RWPE2 (cell line): ENCODE results near the gene TUBGCP4.

Experiments used
- ATAC-seq: fragments of 200-7000 bp; cut with Tn5 transposase; 3 replicates; pipeline ENCODE4 v1.9.1; 2021; ENCODE audit warnings: low read depth
- DNase-seq: peaks from one replicate; pipeline ENCODE4 v3.0.0-alpha.2; 2020; ENCODE audit warnings: low spot score
- H3K27ac ChIP-seq: fragments of 450-650 bp; 2 replicates; pipeline ENCODE4 v1.5.1; 2017; ENCODE audit warnings: mild to moderate bottlenecking; ENCODE audit not compliant: poor library complexity, severe bottlenecking
- H3K27me3 ChIP-seq: fragments of 250-450 bp; sonication (Bioruptor Pico); 2 replicates; pipeline ENCODE4 v1.5.1; 2021; ENCODE audit warnings: mild to moderate bottlenecking, moderate library complexity; ENCODE audit not compliant: insufficient read depth, poor library complexity, severe bottlenecking
- H3K36me3 ChIP-seq: fragments of 250-450 bp; sonication (Bioruptor Pico); 2 replicates; pipeline ENCODE4 v1.5.1; 2020; ENCODE audit warnings: low read depth, mild to moderate bottlenecking, moderate library complexity
- H3K4me1 ChIP-seq: fragments of 250-450 bp; sonication (Bioruptor Pico); 2 replicates; pipeline ENCODE4 v1.5.1; 2021; ENCODE audit warnings: mild to moderate bottlenecking, moderate library complexity; ENCODE audit not compliant: insufficient read depth, poor library complexity, severe bottlenecking
- H3K4me3 ChIP-seq: fragments of 250-450 bp; sonication (Bioruptor Pico); 2 replicates; pipeline ENCODE4 v1.5.1; 2021; ENCODE audit warnings: mild to moderate bottlenecking, moderate library complexity; ENCODE audit not compliant: severe bottlenecking
- H3K9me3 ChIP-seq: fragments of 250-450 bp; sonication (Bioruptor Pico); 2 replicates; pipeline ENCODE4 v1.5.1; 2021; ENCODE audit warnings: mild to moderate bottlenecking, moderate library complexity; ENCODE audit not compliant: severe bottlenecking
- TF ChIP-seq, protein P1 (sequence below): fragments of 450-650 bp; IDR thresholded peaks from one replicate; pipeline ENCODE4 v1.5.1; 2017; ENCODE audit warnings: mild to moderate bottlenecking, moderate library complexity; ENCODE audit not compliant: poor library complexity, severe bottlenecking

Gene TUBGCP4

DNA sequence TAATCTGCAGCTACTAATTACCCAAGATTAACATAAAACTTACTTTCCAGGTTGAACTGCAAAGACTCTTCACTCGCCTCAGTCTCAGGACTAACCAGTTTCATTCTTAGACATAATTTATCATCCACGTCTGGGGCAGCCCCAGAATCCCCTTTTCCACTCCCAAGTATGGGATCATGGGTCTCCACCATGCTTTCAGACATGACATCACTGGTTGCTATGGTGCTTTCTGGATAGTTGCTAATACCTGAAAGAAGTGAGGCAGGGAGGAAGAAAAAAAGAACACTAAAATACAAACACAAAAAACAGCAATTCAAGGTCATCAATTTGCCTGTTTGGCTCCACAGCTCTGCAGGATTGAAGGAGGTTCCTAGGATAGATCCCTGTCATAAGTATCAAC, 75.4 kb downstream of the TUBGCP4 start:
- peaks cover 4% of the 10 kb centered on the region for H3K4me1 ChIP-seq
- TF ChIP-seq, protein P1, sequence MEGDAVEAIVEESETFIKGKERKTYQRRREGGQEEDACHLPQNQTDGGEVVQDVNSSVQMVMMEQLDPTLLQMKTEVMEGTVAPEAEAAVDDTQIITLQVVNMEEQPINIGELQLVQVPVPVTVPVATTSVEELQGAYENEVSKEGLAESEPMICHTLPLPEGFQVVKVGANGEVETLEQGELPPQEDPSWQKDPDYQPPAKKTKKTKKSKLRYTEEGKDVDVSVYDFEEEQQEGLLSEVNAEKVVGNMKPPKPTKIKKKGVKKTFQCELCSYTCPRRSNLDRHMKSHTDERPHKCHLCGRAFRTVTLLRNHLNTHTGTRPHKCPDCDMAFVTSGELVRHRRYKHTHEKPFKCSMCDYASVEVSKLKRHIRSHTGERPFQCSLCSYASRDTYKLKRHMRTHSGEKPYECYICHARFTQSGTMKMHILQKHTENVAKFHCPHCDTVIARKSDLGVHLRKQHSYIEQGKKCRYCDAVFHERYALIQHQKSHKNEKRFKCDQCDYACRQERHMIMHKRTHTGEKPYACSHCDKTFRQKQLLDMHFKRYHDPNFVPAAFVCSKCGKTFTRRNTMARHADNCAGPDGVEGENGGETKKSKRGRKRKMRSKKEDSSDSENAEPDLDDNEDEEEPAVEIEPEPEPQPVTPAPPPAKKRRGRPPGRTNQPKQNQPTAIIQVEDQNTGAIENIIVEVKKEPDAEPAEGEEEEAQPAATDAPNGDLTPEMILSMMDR = no peak
- no peaks in the 10 kb centered on the region for H3K9me3 ChIP-seq
- DNase-seq (no peak), ATAC-seq (no peak)
- H3K36me3 ChIP-seq = peaks cover 58% of the 10 kb centered on the region
- H3K27ac ChIP-seq = no peak overlapping the region
- no peaks in the 10 kb centered on the region for H3K27me3 ChIP-seq
- H3K4me3 ChIP-seq = no peak overlapping the region

DNA sequence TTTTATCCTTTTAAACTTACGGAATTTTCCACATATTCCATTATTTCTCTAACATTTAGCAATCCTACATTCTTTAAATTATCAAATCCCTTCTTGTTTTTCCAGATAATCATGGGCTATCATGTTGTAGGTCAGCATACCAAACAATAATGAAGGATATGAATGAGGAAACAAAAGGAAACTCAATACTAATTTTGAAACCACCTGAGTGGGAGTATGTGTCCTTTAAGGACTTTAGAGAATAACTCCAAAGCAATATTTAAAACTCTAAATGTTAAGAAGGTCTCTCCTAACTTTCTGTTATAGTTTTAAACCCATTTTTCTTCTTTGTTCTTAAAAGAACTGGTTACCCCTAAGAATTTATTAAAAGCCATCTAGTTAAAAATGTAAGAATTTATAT, 79.1 kb downstream of the TUBGCP4 start:
- Histone ChIP-seq H3K36me3 (peaks cover 75% of the 10 kb centered on the region), H3K4me3 (no peak overlapping the region), H3K27ac (no peak overlapping the region), H3K27me3 (no peaks in the 10 kb centered on the region), H3K9me3 (no peaks in the 10 kb centered on the region), H3K4me1 (no peaks in the 10 kb centered on the region)
- ATAC-seq = no peak
- TF ChIP-seq, protein P1 = no peak
- DNase-seq = no peak
